ENCODE results near the gene MR1.

DNA sequence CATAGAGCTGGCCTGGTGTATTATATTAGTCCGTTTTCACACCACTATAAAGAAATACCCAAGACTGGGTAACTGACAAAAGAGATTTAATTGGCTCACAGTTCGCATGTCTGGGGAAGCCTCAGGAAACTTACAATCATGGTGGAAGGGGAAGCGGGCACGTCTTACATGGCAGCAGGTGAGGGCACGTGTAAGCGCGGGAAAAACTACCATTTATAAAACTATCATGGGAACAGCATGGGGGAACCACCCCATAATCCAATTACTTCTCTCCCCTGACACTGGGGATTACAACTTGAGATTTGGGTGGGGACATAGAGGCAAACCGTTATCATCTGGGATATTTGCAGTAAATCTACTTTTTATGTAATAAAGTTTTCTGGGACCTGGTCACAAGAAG lies 61.5 kb downstream of the MR1 start:
- TF ChIP-seq, protein P1, sequence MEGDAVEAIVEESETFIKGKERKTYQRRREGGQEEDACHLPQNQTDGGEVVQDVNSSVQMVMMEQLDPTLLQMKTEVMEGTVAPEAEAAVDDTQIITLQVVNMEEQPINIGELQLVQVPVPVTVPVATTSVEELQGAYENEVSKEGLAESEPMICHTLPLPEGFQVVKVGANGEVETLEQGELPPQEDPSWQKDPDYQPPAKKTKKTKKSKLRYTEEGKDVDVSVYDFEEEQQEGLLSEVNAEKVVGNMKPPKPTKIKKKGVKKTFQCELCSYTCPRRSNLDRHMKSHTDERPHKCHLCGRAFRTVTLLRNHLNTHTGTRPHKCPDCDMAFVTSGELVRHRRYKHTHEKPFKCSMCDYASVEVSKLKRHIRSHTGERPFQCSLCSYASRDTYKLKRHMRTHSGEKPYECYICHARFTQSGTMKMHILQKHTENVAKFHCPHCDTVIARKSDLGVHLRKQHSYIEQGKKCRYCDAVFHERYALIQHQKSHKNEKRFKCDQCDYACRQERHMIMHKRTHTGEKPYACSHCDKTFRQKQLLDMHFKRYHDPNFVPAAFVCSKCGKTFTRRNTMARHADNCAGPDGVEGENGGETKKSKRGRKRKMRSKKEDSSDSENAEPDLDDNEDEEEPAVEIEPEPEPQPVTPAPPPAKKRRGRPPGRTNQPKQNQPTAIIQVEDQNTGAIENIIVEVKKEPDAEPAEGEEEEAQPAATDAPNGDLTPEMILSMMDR (conservative IDR thresholded peaks at IDR 0.05 in 1 of 2, IDR thresholded peaks at IDR 0.05 in 1 of 2; ENCODE audit: low read depth in 1 of 2, low read length in 2 of 2) = no peak
- TF ChIP-seq EZH2 (IDR thresholded peaks at IDR 0.05; ENCODE audit: low read length, missing control alignments) = no peak
